Subcutaneous abdominal adipose tissue (tissue), 5 donors: ENCODE measurements around the gene SNX1.
"Not testable (repeated sequence)": the region's sequence is repeated elsewhere in the genome, so short reads cannot be mapped to it uniquely, and the experiment has no call there.

Source experiments
- H3K27ac ChIP-seq: one replicate; pipeline ENCODE4 v1.7.0; 2013; ENCODE audit warnings: low read depth, mild to moderate bottlenecking, inconsistent platforms, low read length, moderate library complexity
- H3K27me3 ChIP-seq, 5 donors: one replicate each; pipeline ENCODE4 v1.7.0; 2013; ENCODE audit warnings: low read length in 5 of 5, inconsistent platforms in 1 of 5; ENCODE audit not compliant: control insufficient read depth in 5 of 5, insufficient read depth in 4 of 5
- H3K36me3 ChIP-seq, 5 donors: one replicate each; pipeline ENCODE4 v1.7.0; 2013; ENCODE audit warnings: low read length in 5 of 5; ENCODE audit not compliant: control insufficient read depth in 5 of 5, insufficient read depth in 5 of 5
- H3K4me1 ChIP-seq, 5 donors: one replicate each; pipeline ENCODE4 v1.7.0; 2013; ENCODE audit warnings: low read length in 5 of 5, mild to moderate bottlenecking in 3 of 5, moderate library complexity in 1 of 5; ENCODE audit not compliant: control insufficient read depth in 5 of 5, insufficient read depth in 5 of 5
- H3K4me3 ChIP-seq, 5 donors: one replicate each; pipeline ENCODE4 v1.7.0; 2013; ENCODE audit warnings: low read length in 5 of 5, low read depth in 1 of 5
- H3K9ac ChIP-seq, 5 donors: one replicate each; pipeline ENCODE4 v1.7.0; 2013; ENCODE audit warnings: low read length in 5 of 5, mild to moderate bottlenecking in 4 of 5, moderate library complexity in 3 of 5
- H3K9me3 ChIP-seq, 5 donors: one replicate each; pipeline ENCODE4 v1.7.0; 2013; ENCODE audit warnings: low read length in 5 of 5; ENCODE audit not compliant: control insufficient read depth in 5 of 5
- donor health status: healthy.
- donor health status: healthy.
- donor health status: healthy.
- donor health status: healthy.
- donor health status: healthy.

The SNX1 gene

DNA sequence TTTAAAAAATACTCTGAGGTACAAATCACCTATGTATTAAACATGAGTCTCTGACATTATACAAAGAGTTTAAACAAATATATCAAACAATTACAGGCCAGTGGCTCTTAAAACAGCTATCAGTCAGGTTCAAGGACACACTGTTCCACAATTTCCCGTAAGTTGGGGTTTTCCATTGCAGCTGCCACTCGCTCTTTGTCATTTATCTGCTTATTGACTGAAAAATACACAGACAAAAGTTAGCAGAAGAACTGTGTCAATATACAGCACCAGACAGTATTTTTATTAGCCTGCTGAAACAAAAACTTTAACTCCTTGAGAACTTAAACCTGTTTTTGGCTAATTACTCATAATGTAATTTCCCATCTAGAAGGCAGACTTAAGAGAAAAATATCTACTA, 23.0 kb upstream of the SNX1 start:
- H3K36me3 ChIP-seq = peaks cover 2 to 19% (median 14%) of the 10 kb centered on the region in 5 donors
- H3K4me3 ChIP-seq = no peak overlapping the region
- H3K27me3 ChIP-seq = no peaks in the 10 kb centered on the region
- peaks cover 8 to 42% (median 41%) of the 10 kb centered on the region in 5 donors for H3K4me1 ChIP-seq
- peak overlapping the region; percentile 98 for H3K27ac ChIP-seq
- no peaks in the 10 kb centered on the region for H3K9me3 ChIP-seq
- H3K9ac ChIP-seq = no peak overlapping the region

DNA sequence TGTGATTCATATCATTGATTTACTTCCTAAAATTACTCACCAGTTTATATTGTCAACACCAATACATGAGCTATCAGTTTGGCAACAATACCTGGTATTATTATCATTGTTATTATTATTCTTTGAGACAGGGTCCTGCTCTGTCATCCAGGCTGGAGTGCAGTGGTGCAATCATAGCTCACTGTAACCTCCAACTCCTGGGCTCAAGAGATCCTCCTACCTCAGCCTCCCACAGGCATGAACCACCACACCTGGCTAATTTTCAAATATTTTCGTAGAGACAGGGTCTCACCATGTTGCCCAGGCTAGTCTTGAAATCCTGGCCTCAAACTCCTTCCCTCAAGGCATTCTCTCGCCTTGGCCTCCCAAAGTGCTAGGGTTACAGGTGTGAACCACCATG, 22.3 kb upstream of the SNX1 start:
- Histone ChIP-seq H3K4me1 (peaks cover 8 to 35% (median 34%) of the 10 kb centered on the region in 5 donors), H3K36me3 (peaks cover 2 to 19% (median 14%) of the 10 kb centered on the region in 5 donors)
- H3K4me3 ChIP-seq, H3K9me3 ChIP-seq, H3K27me3 ChIP-seq, H3K9ac ChIP-seq, H3K27ac ChIP-seq: not testable (repeated sequence)

DNA sequence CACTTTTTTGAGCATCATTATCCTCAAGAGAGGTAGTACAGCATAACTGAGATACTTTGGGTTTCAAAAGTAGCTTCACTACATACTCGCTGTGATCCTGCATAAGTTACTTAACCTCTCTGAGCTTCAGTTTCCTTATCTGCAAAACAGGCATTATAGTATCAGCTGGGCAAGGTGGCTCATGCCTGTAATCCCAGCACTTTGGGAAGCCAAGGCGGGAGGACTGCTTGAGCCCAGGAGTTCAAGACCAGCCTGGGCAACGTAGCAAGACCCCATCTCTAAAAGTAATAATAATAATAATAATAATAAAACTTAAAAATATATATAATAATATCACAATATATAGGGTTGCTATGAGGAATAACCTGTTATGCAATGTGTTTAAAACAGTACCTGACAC, 13.0 kb upstream of the SNX1 start:
- Histone ChIP-seq H3K27ac (no peak overlapping the region), H3K36me3 (peaks cover 9 to 30% (median 16%) of the 10 kb centered on the region in 5 donors), H3K9me3 (no peaks in the 10 kb centered on the region), H3K9ac (no peak overlapping the region), H3K4me1 (no peaks in the 10 kb centered on the region), H3K4me3 (no peak overlapping the region), H3K27me3 (no peaks in the 10 kb centered on the region)

DNA sequence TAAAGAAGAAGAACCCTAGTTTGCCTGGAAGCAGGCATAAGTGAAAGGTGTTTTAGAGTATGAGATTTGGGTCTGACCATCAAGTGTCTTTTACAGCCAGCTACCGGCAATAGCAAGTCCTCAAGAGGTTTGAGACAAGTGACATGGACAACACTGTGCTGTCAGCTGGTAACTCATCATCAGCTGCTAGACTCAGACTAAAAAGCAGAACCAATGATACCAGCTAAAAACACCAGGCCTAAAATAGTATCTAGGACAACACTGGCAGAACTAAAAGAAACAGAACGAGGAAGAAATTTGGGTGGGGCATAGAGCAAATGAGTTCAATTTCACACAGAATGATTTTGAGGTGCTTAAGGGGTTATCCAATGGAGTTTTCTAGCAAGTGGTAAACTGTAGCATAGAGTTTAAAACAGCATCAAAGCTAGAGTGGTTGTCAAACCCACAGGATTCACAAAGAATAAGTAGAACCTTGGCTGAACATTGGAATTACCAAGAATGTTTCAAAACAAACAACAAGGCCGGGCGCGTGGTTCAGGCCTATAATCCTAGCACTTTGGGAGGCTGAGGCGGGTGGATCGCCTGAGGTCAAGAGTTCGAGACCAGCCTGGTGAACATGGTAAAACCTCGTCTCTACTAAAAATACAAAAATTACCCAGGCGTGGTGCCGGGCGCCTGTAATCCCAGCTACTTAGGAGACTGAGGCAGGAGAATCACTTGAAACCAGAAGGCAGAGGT, 6.1 kb upstream of the SNX1 start:
- H3K4me3 ChIP-seq = no peak overlapping the region
- peak overlapping the region; percentile 10 for H3K27ac ChIP-seq
- peaks cover 0 to 32% (median 24%) of the 10 kb centered on the region in 5 donors for H3K4me1 ChIP-seq
- no peaks in the 10 kb centered on the region for H3K9me3 ChIP-seq
- H3K36me3 ChIP-seq = peaks cover 5 to 21% (median 12%) of the 10 kb centered on the region in 5 donors
- no peaks in the 10 kb centered on the region for H3K27me3 ChIP-seq
- H3K9ac ChIP-seq = peak overlapping the region in 1 of 5 donors; percentile 51

DNA sequence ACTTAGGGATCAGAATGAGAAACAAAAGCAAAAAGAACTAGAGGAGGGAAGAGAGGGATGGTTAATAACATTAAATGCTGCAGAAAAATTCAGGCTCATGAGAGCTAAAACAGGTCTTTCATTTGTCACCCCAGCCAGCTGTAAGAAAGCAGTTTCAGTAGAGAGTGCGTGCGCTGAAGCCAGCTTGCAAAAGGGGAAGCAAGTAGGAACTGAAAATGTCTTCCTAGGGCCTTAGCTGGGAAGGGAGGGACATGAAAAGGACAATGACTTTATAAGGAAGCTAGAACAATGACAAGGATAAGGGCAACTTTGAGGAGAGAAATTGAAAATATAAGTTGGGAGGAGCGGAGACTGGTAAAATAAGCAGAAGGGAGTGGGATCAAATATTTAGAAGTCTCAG, 5.3 kb upstream of the SNX1 start:
- H3K9ac ChIP-seq = peak overlapping the region in 2 of 5 donors; percentile 33 to 35
- H3K27ac ChIP-seq = no peak overlapping the region
- H3K4me1 ChIP-seq = peaks cover 0 to 40% (median 32%) of the 10 kb centered on the region in 5 donors

DNA sequence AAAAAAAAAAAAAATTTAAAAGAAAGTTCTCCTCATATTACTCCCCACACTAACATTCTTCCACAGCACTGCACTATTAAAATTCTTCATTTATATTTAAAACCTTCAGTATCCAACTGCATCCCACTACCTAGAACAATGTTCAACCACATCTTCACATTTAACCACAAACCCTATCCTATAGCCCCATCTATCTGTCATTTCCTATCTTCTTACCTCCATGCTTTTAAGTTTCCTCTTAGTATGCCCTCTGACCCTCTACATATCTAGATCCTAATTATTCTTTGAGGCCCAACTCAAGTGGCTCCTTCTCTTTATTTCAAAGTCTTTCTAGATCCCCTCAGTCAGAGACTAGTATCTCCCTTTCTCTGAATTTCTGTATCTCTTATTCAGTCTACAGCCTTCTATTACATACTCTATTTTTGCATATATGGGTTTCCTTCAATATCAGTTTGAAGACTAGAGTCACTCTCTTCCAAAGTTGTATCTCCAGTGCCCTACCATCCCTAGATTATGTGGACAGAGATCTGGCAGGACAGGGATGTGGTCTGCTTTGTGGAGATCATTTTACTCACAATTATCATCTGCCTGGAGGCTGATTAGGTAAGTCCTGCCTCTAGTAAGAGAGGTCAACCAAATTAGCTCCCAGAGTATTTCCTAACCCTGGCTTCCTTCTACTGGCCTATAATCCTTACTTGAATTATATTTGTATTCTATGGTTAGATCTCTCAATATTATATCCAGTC, 3.5 kb upstream of the SNX1 start:
- H3K9me3 ChIP-seq = no peaks in the 10 kb centered on the region
- peak overlapping the region; percentile 87 for H3K27ac ChIP-seq
- peak overlapping the region in 4 of 5 donors; percentile 72 to 87 (median 80) for H3K9ac ChIP-seq
- peak overlapping the region in 4 of 5 donors; percentile 69 to 95 (median 88) for H3K4me3 ChIP-seq
- no peaks in the 10 kb centered on the region for H3K27me3 ChIP-seq
- H3K36me3 ChIP-seq = peaks cover 5 to 14% (median 12%) of the 10 kb centered on the region in 5 donors
- peaks cover 0 to 50% (median 42%) of the 10 kb centered on the region in 5 donors for H3K4me1 ChIP-seq

More for the DNA sequence above, 5.3 kb upstream of the SNX1 start:
- no peak overlapping the region for H3K4me3 ChIP-seq
- H3K9me3 ChIP-seq = no peaks in the 10 kb centered on the region
- H3K27me3 ChIP-seq = no peaks in the 10 kb centered on the region
- H3K36me3 ChIP-seq = peaks cover 5 to 16% (median 12%) of the 10 kb centered on the region in 5 donors

DNA sequence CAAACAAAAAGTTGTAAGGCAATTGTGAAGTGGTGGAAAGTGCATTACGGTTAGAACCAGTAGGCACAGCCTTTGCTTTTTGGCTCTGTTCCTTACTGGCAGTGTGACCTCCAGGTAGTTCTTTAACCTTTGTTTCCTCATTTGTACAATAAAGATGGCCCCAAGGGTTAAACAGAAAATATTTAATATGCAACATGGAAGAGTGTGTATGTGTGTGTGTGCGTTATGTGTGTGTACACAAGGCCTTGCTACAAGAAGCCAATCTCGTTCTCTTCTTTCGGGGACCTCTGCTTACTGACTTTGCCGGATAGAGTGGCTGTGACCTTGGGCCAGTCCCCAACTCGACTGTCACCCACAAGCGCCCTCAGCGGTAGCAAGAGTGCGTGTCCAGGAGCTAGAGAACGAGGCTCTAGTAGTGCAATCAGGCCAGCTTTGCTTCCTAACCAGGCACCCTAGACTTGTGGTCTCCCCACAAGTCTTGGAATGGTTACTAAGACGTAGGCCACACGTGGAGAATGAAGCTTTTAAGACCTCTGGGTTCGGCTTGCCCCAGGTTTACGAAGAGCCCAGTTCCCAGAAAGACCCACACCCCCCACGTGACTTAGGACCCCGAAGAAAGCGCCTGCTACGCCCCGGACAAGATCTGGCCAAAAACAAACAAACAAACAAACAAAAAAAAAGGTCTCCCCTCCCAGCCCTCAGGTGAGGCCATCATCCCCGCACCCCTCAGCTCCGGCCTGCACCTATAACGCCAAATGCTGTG, 2.7 kb upstream of the SNX1 start:
- Histone ChIP-seq H3K27ac (peak overlapping the region; percentile 87), H3K9me3 (no peaks in the 10 kb centered on the region), H3K36me3 (peaks cover under 1 to 10% (median 7%) of the 10 kb centered on the region in 5 donors), H3K4me3 (peak overlapping the region; percentile 69 to 95 (median 86)), H3K27me3 (no peaks in the 10 kb centered on the region), H3K9ac (peak overlapping the region; percentile 71 to 87 (median 79)), H3K4me1 (peaks cover 3 to 58% (median 50%) of the 10 kb centered on the region in 5 donors)

DNA sequence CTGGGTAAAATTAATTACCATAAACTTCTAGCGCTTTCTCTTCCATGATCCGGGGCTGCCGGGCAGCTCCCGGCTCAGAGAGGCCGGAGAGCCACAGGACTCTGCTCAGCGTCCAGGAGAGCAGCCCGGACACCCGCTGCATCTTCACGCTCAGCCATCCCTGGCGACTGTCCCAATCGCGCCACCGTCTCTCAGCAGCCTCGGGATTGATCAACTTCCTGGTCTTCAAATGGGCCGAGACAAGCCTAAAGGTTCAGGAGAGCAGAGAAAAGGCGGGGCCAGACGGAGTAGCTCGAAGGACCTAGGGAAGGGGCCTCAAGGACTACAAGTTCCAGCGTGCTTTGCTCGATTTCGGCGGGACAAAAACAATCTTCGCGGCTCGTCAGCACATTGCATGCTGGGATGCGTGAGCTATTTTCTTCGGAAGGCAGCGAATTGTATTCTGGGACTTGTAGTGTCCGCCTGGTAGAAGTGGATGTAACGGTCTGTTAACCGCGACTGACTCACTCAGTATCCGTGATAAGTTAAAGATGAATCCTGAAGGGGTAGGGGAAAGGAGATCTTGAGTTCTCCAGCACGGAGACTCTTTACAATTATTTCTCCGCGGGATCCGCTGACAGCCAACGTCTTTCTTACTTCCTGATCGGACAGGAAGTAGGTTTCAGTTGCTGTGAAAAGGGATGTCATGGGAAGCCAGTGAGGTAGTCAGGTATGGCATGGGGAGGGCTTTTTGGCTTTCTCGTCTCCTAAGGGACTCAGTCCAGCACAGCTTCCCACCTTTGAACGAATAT, 2.0 kb upstream of the SNX1 start, which contains the start of gene CIAO2A:
TSS of gene CIAO2A (minus strand) at position 212 of the 791 bp plus-strand sequence. CDS start at position 142, 70 bp downstream.
- Histone ChIP-seq H3K27me3 (no peaks in the 10 kb centered on the region), H3K4me1 (peaks cover 3 to 65% (median 54%) of the 10 kb centered on the region in 5 donors), H3K36me3 (peaks cover 0 to 6% (median 2%) of the 10 kb centered on the region in 5 donors), H3K4me3 (peak within 1 kb of the TSS; percentile 69 to 95 (median 86)), H3K9me3 (no peaks in the 10 kb centered on the region), H3K27ac (peak within 1 kb of the TSS; percentile 87), H3K9ac (peak within 1 kb of the TSS; percentile 71 to 87 (median 79))

DNA sequence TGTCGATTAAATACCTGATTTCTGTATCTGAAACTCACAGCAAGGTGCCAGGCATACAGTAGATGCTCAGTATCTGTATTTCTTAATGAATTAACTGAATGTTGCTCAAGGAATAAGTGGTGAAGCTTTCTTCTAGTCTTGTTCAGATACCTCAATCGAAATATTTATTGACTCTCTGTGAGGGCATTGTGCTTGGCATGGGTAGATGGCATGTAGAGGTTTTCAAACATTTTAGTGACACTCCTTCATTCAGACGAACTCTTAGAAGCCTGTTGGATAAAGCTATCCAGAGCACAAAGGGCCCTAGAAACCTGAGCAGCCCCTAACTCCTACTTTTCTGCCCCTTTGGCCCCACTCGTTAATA, 369 bp upstream of the SNX1 start:
- H3K4me3 ChIP-seq = peak overlapping the region; percentile 44 to 97 (median 94)
- peaks cover 3 to 71% (median 53%) of the 10 kb centered on the region in 5 donors for H3K4me1 ChIP-seq
- H3K27me3 ChIP-seq = no peaks in the 10 kb centered on the region
- no peaks in the 10 kb centered on the region for H3K36me3 ChIP-seq
- peak overlapping the region; percentile 86 for H3K27ac ChIP-seq
- no peaks in the 10 kb centered on the region for H3K9me3 ChIP-seq
- peak overlapping the region in 3 of 5 donors; percentile 21 to 92 (median 37) for H3K9ac ChIP-seq
